GM21717 (cell line): ENCODE results near the gene STK11.

ENCODE experiments used
- ATAC-seq: cut with Tn5 transposase; IDR thresholded peaks from one replicate; pipeline ENCODE4 v1.9.1; 2021; ENCODE audit warnings: mild to moderate bottlenecking, moderate library complexity; ENCODE audit not compliant: unreplicated experiment

The STK11 gene, protein sequence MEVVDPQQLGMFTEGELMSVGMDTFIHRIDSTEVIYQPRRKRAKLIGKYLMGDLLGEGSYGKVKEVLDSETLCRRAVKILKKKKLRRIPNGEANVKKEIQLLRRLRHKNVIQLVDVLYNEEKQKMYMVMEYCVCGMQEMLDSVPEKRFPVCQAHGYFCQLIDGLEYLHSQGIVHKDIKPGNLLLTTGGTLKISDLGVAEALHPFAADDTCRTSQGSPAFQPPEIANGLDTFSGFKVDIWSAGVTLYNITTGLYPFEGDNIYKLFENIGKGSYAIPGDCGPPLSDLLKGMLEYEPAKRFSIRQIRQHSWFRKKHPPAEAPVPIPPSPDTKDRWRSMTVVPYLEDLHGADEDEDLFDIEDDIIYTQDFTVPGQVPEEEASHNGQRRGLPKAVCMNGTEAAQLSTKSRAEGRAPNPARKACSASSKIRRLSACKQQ

DNA sequence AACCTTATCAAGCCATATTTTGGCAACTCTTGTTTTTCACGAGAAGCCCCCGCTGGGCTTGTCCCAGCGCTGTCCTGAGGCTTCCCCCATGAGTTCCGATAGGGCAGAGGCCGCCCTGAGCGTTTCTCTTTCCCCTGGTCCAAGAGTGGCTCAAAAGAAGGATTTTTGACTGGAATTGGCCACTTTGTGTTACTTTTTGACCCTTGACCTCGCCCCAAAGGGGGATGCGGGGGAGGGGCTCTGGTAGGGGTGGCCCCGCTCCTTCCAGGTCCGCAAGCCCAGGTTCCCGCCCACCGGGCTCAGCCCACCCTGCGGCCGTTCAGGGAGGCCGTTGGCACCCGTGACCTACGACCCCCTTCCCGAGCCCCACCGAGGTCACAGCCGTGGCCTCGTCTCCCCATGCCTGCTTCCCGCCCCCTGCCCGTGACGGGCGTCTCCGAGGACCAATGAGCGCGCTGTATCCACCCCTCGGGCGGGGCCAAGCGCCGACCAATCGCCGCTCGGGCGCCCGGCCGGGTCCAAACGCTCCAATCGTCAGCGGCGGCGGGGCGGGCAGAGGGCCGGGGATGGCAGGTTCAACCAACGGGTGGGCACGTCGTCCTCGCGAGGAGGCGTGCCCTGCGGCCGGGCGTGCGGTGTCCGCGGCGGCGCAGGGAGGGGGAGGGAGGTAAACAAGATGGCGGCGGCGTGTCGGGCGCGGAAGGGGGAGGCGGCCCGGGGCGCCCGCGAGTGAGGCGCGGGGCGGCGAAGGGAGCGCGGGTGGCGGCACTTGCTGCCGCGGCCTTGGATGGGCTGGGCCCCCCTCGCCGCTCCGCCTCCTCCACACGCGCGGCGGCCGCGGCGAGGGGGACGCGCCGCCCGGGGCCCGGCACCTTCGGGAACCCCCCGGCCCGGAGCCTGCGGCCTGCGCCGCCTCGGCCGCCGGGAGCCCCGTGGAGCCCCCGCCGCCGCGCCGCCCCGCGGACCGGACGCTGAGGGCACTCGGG lies at the start of gene STK11:
Gene STK11 (plus strand): TSS at position 665 of the 986 bp plus-strand sequence. CDS start 1,136 bp downstream, outside the sequence.
- peak; percentile 68 for ATAC-seq

- ATAC-seq: no peak
Observed at GRCh38 chr19:1156305-1156801, 49.2 kb upstream of the STK11 start.

GRCh38 chr19:1156830-1157615 lies 48.6 kb upstream of the STK11 start:
- ATAC-seq: no peak

GRCh38 chr19:1157931-1158884 lies 47.4 kb upstream of the STK11 start:
- no peak for ATAC-seq

DNA sequence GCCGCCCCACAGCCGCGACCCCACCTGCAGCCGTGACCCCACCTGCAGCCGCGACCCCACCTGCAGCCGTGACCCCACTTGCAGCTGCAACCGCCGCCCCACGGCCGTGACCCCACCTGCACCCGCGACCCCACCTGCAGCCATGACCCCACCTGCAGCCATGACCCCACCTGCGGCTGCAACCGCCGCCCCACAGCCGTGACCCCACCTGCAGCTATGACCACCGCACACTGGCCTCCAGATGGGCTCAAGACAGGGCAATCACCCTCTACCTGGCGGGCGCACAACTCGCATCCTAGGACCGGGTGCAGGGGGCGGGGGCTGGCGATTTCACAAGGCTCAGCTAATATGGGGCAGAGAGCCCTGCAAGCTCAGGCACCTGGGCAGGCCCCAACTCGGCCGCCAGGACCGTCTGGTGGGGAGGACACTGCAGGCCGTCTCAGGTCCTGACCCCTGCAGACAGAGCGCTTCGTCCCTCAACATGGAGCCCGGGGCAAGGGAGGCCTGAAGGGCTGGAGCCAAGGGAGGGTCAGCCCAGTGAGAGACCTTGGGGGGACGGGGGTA lies 46.6 kb upstream of the STK11 start:
- ATAC-seq: no peak

- no peak for ATAC-seq
Observed at GRCh38 chr19:1159864-1160595, 45.5 kb upstream of the STK11 start.

- no peak for ATAC-seq
Observed at GRCh38 chr19:1161716-1162115, 43.9 kb upstream of the STK11 start.

GRCh38 chr19:1162404-1163282 lies 42.9 kb upstream of the STK11 start:
- no peak for ATAC-seq

DNA sequence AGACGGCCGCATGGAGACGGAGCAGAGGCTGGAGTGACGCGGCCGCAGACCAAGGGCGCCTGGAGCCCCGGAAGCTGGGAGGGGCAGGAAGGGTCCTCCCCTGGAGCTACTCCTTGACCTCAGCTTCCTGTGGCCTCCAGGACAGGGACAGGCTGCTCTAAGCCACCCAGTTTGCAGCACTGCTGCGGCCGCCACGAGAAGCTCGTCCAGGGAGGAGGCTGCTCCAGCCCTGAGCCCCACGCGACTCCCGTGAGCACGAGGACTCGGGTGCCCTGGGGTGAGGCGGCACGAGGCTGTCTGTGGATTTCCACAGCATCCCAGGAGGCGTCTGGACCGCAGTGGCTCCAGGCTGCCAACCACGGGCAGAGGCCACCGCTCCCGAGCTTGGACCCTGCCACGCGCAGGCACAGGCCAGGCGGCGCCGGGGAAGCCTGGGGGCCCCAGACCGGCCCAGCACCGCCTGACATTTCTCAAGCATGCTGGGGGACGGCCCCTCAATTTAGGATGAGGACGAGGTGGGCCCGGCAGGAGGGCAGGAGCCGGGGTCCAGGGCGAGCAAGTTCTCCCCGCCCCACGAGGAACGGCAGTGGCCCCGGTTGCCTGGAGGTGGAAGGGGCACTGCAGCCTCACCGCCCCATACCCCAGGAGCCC lies 42.2 kb upstream of the STK11 start:
- ATAC-seq: no peak

- ATAC-seq: no peak
Observed at GRCh38 chr19:1163934-1164683, 41.5 kb upstream of the STK11 start.

GRCh38 chr19:1164684-1165531 lies 40.7 kb upstream of the STK11 start:
- ATAC-seq: no peak

- ATAC-seq: no peak
Observed at GRCh38 chr19:1166872-1167573, 38.6 kb upstream of the STK11 start.

DNA sequence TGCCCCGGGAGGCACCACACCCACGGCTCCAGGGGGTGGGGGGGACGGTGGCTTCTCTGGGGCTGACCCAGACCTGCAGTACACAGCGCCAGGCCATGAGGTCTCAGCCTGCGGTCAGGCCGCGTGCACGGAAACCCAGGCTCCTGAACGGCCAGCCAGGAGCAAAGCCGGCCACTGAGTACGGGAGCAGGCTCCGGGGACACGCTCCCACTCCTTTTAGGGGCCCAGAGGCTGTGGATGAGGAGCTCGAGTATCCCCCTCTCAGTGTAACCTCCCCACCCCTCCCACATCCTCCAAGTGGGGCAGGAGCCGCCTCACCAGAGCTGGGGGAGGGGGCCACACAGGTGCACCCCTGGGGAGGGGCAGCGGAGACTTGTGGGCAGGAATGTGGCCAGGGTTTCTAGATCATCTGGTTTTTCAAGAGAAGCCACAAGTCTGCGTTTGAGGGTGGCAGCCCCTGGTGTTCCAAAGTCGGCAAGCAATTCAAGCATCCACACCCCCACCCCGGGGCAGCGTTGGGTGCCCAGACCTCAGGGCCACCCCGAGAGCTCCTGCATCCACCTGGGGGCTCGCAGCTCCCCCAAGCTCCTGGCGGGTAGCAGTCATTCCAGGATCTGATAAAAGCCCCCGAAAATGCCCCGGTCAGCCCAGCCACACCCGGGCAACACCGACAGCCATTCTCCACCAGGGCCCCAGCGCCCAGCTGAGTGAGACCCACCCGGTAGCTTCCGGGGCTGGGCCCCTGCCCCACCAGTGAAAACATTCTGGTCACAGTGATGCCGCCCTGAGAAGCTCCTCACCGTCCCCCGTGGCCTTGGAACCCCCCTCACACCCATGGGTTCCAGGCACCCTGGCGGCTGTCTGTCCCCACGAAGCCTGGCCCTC lies 37.6 kb upstream of the STK11 start:
- ATAC-seq: no peak
